MM.1S (cell line): ENCODE results near the gene TNFRSF9.

ENCODE experiments used
- DNase-seq: peaks from one replicate; pipeline ENCODE4 v3.0.0-alpha.2; 2015
- H2AFZ ChIP-seq: fragments of 300-600 bp; sonication (generic); 2 replicates; pipeline ENCODE4 v1.6.0; 2016; ENCODE audit warnings: antibody characterized with exemption, low read length
- H3F3A ChIP-seq: fragments of 300-600 bp; sonication (generic); 2 replicates; pipeline ENCODE4 v1.6.1; 2016; ENCODE audit warnings: mild to moderate bottlenecking, antibody characterized with exemption, low read length, moderate library complexity, mixed read lengths; ENCODE audit not compliant: insufficient read depth
- H3K27ac ChIP-seq: fragments of 300-600 bp; sonication (generic); 2 replicates; pipeline ENCODE4 v1.5.1; 2016; ENCODE audit warnings: mild to moderate bottlenecking, low read length
- H3K27me3 ChIP-seq: fragments of 300-600 bp; sonication (generic); replicated peaks from 2 replicates; pipeline ENCODE4 v1.6.0; 2016; ENCODE audit warnings: low read length; ENCODE audit not compliant: insufficient read depth
- H3K36me3 ChIP-seq: fragments of 300-600 bp; sonication (generic); replicated peaks from 2 replicates; pipeline ENCODE4 v1.6.1; 2016; ENCODE audit warnings: mild to moderate bottlenecking, low read length, mixed read lengths; ENCODE audit not compliant: insufficient read depth
- H3K4me1 ChIP-seq: fragments of 300-600 bp; sonication (generic); 2 replicates; pipeline ENCODE4 v1.6.1; 2016; ENCODE audit warnings: low read length, mixed read lengths
- H3K4me2 ChIP-seq: fragments of 300-600 bp; sonication (generic); 2 replicates; pipeline ENCODE4 v1.6.0; 2016; ENCODE audit warnings: low read depth, low read length
- H3K4me3 ChIP-seq: fragments of 300-600 bp; sonication (generic); 2 replicates; pipeline ENCODE4 v1.5.1; 2016; ENCODE audit warnings: low read length, mixed read lengths
- H3K79me2 ChIP-seq: fragments of 300-600 bp; sonication (generic); 2 replicates; pipeline ENCODE4 v1.6.1; 2016; ENCODE audit warnings: mixed run types, low read length, mixed read lengths
- H3K9ac ChIP-seq: fragments of 300-600 bp; sonication (generic); 2 replicates; pipeline ENCODE4 v1.6.1; 2016; ENCODE audit warnings: low read length, mixed read lengths
- H3K9me2 ChIP-seq: fragments of 300-600 bp; sonication (generic); replicated peaks from 2 replicates; pipeline ENCODE4 v1.6.1; 2016; ENCODE audit warnings: mild to moderate bottlenecking, low read length, mixed read lengths; ENCODE audit not compliant: insufficient read depth
- H3K9me3 ChIP-seq: fragments of 300-600 bp; sonication (generic); replicated peaks from 2 replicates; pipeline ENCODE4 v1.6.1; 2016; ENCODE audit warnings: mild to moderate bottlenecking, low read length, mixed read lengths; ENCODE audit not compliant: insufficient read depth
- H4K20me1 ChIP-seq: fragments of 300-600 bp; sonication (generic); 2 replicates; pipeline ENCODE4 v1.6.1; 2016; ENCODE audit warnings: mild to moderate bottlenecking, low read length, moderate library complexity, mixed read lengths; ENCODE audit not compliant: insufficient read depth
- CTCF ChIP-seq: fragments of 300-600 bp; sonication (generic); IDR thresholded peaks from 2 replicates; pipeline ENCODE4 v1.5.1; 2016; ENCODE audit warnings: antibody characterized with exemption, low read length, mixed read lengths
- EZH2 ChIP-seq: fragments of 300-600 bp; sonication (generic); optimal IDR thresholded peaks from 2 replicates; pipeline ENCODE3; 2017; ENCODE audit warnings: low read depth, mild to moderate bottlenecking, antibody characterized with exemption, low read length, mixed read lengths
- EZH2phosphoT487 ChIP-seq: fragments of 300-600 bp; sonication (generic); IDR thresholded peaks from 2 replicates; pipeline ENCODE4 v1.6.1; 2018; ENCODE audit warnings: antibody characterized with exemption, low read length

The TNFRSF9 gene

DNA sequence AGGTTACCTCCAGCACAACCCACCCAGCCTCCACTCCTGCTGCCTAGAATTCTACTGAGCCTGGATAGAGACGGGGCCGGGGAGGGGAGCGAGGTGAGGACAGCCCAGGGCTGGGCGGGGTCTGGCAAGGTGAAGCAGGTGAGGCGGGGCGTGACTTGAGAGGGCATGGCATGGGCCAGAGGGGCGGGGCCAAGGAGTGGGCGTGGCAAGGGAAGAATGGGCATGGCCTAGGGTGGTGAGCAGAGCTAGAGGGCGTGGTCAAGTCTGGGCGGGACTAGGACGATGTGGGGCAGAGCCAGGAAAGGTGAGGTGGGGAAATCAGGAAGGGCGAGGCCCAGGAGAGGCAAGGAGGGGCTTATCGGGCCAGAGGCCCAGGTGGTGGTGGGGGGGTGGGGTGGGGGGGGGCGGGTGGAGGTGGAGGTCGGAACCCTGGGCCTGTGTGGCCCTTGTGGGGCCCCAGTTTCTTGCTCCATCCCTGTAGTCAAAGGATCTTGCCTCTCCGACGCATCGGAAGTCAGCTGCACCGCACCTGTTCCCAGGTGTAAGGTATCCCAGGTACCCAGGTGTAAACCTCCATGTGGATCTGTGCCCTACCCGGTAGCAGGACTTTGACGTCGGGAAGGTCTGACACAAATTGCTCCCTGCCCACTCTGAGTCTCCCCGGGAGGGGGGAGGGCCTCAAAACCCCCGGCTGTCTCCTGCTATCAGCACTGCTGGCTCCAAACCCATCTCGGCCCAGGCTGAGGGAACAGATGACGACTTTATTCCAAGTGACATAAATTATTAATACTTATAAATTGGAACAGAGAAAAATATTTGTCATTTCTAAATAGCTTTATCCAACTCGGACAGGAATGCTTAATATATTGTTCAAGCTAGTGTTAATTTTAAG is 54.9 kb downstream of the TNFRSF9 start:
- Histone ChIP-seq H2AFZ (no peak overlapping the region), H3K27ac (no peak overlapping the region), H3K79me2 (no peaks in the 10 kb centered on the region), H3K27me3 (peaks cover 48% of the 10 kb centered on the region), H3K9me3 (no peaks in the 10 kb centered on the region), H3F3A (no peaks in the 10 kb centered on the region), H3K4me2 (no peak overlapping the region), H4K20me1 (no peaks in the 10 kb centered on the region), H3K36me3 (no peaks in the 10 kb centered on the region), H3K9me2 (no peaks in the 10 kb centered on the region), H3K4me3 (no peak overlapping the region), H3K9ac (no peak overlapping the region), H3K4me1 (no peaks in the 10 kb centered on the region)
- DNase-seq: no peak
- no peak for TF ChIP-seq CTCF
- no peak for TF ChIP-seq EZH2phosphoT487
- TF ChIP-seq EZH2: no peak

DNA sequence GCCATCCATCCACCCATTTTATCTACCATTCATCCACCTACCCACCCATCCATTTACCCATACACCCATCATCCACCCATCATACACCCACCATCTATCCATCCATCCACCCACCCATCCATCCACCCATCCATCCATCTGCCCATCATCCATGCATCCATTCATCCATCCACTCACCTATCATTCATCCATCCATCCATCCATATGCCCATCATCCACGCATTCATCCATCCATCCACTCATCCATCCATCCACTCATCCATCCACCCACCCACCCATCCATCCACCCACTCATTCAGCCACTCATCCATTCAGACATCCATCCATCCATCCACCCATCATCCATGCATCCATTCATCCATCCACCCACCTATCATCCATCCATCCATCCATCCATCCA is 55.9 kb downstream of the TNFRSF9 start:
- no peaks in the 10 kb centered on the region for H3K36me3 ChIP-seq
- H3K9me2 ChIP-seq: no peaks in the 10 kb centered on the region
- H3K4me3 ChIP-seq: no peak overlapping the region

GRCh38 chr1:7879228-7879627 is 61.4 kb downstream of the TNFRSF9 start:
- H3K9ac ChIP-seq: no peak overlapping the region
- no peaks in the 10 kb centered on the region for H3K79me2 ChIP-seq
- no peaks in the 10 kb centered on the region for H3K36me3 ChIP-seq
- DNase-seq: no peak
- no peaks in the 10 kb centered on the region for H3F3A ChIP-seq
- no peaks in the 10 kb centered on the region for H3K9me3 ChIP-seq
- no peak for TF ChIP-seq EZH2
- TF ChIP-seq EZH2phosphoT487: no peak
- no peak for TF ChIP-seq CTCF
- H3K27me3 ChIP-seq: peaks cover 43% of the 10 kb centered on the region
- no peaks in the 10 kb centered on the region for H4K20me1 ChIP-seq
- H3K4me2 ChIP-seq: no peak overlapping the region
- no peaks in the 10 kb centered on the region for H3K4me1 ChIP-seq
- H3K27ac ChIP-seq: no peak overlapping the region
- no peak overlapping the region for H3K4me3 ChIP-seq
- no peaks in the 10 kb centered on the region for H3K9me2 ChIP-seq
- no peak overlapping the region for H2AFZ ChIP-seq

More for the DNA sequence above, 55.9 kb downstream of the TNFRSF9 start:
- no peaks in the 10 kb centered on the region for H3F3A ChIP-seq
- no peak overlapping the region for H3K9ac ChIP-seq
- H3K27ac ChIP-seq: no peak overlapping the region
- H3K27me3 ChIP-seq: peaks cover 49% of the 10 kb centered on the region
- H2AFZ ChIP-seq: no peak overlapping the region
- H3K9me3 ChIP-seq: no peaks in the 10 kb centered on the region
- no peak overlapping the region for H3K4me2 ChIP-seq
- no peaks in the 10 kb centered on the region for H3K79me2 ChIP-seq
- no peaks in the 10 kb centered on the region for H3K4me1 ChIP-seq
- H4K20me1 ChIP-seq: no peaks in the 10 kb centered on the region
- DNase-seq: no peak
- no peak for TF ChIP-seq EZH2
- no peak for TF ChIP-seq EZH2phosphoT487
- no peak for TF ChIP-seq CTCF
